Breast epithelium (tissue), 4 donors: ENCODE results near the gene PTGES2. TPM values are rescaled to one million over a fixed set of nuclear protein-coding genes. Genes with fewer than 3 reads are reported as not detected.

Experiments used
- DNase-seq, 2 donors: peaks; one replicate each; pipeline ENCODE4 v3.0.0-alpha.2; 2019; ENCODE audit warnings: low spot score in 2 of 2
- H3K27ac ChIP-seq, 2 donors: fragments of 200-600 bp; sonication (generic) in 1 of 2; one replicate each; pipeline ENCODE4 v1.5.1; 2016 to 2019; ENCODE audit warnings: mild to moderate bottlenecking in 1 of 2
- H3K27me3 ChIP-seq, 2 donors: fragments of 200-600 bp; sonication (generic) in 1 of 2; one replicate each; pipeline versions ENCODE4 v1.5.1 to v1.6.0; 2017 to 2019; ENCODE audit warnings: control low read depth in 1 of 2, mild to moderate bottlenecking in 1 of 2
- H3K36me3 ChIP-seq: fragments of 200-600 bp; one replicate; pipeline ENCODE4 v1.5.1; 2019
- H3K4me1 ChIP-seq, 2 donors: fragments of 200-600 bp; sonication (generic); one replicate each; pipeline ENCODE4 v1.5.1; 2016 to 2019; ENCODE audit warnings: control low read depth in 1 of 2
- H3K4me3 ChIP-seq, 3 donors: fragments of 200-600 bp; sonication (generic); 1 replicate in 2 of 3; 2 replicates in 1 of 3; pipeline ENCODE4 v1.5.1; 2016 to 2019; ENCODE audit warnings: mild to moderate bottlenecking in 3 of 3, moderate library complexity in 2 of 3
- H3K9me3 ChIP-seq, 2 donors: fragments of 200-600 bp; sonication (generic) in 1 of 2; one replicate each; pipeline ENCODE4 v1.5.1; 2016 to 2019; ENCODE audit warnings: control low read depth in 1 of 2
- CTCF ChIP-seq, 3 donors: fragments of 450-650 bp; IDR thresholded peaks; one replicate each; pipeline ENCODE4 v1.5.1; 2016 to 2017; ENCODE audit warnings: antibody characterized with exemption in 3 of 3, mild to moderate bottlenecking in 3 of 3, moderate library complexity in 3 of 3
- POLR2A ChIP-seq: fragments of 450-650 bp; IDR thresholded peaks from one replicate; pipeline ENCODE4 v1.6.1; 2016; ENCODE audit warnings: antibody characterized with exemption, mild to moderate bottlenecking, moderate library complexity
- POLR2AphosphoS5 ChIP-seq, 3 donors: sonication (generic); formaldehyde crosslinking; IDR thresholded peaks; one replicate each; pipeline ENCODE4 v1.6.1; 2017; ENCODE audit warnings: antibody characterized with exemption in 3 of 3
- intact Hi-C: fragments of 100-400 bp; cut with DNase I; formaldehyde crosslinking; loops from one replicate; pipeline ENCODE4 v1.15.1; 2023; ENCODE audit warnings: low total_unique reads
- total RNA-seq, 3 donors: library from RNA; depleted of rRNA; stranded (reverse); fragments of >200 nt; gene quantifications; one replicate each; pipeline ENCODE4 v1.1.0, GENCODE V29; 2016

Gene PTGES2
- total RNA-seq, 3 donors from 2014 or later = 35.7 to 86.9 (median 55.0) TPM

- H3K4me3 ChIP-seq = no peak overlapping the region
- H3K36me3 ChIP-seq = no peaks in the 10 kb centered on the region
- TF ChIP-seq POLR2AphosphoS5 (IDR thresholded peaks at IDR 0.05) (no peak), CTCF (IDR thresholded peaks at IDR 0.05) (no peak), POLR2A (no peak)
- H3K9me3 ChIP-seq = no peaks in the 10 kb centered on the region
- H3K27ac ChIP-seq = peak overlapping the region; percentile 93 to 94
- no peaks in the 10 kb centered on the region for H3K27me3 ChIP-seq
- H3K4me1 ChIP-seq = peaks cover 9 to 20% of the 10 kb centered on the region in 2 donors
- no peak for DNase-seq
- intact Hi-C loops = no loop called here
Observed at GRCh38 chr9:128150594-128151308, 23.2 kb upstream of the PTGES2 start.

GRCh38 chr9:128149951-128150593 is 22.5 kb upstream of the PTGES2 start:
- DNase-seq = no peak
- peak overlapping the region; percentile 93 to 94 for H3K27ac ChIP-seq

GRCh38 chr9:128149001-128149701 is 21.6 kb upstream of the PTGES2 start, which contains the start of gene LCN2:
Gene LCN2 (plus strand): TSS chr9:128149453. CDS start chr9:128149526, 73 bp downstream.
- H3K4me1 ChIP-seq = peaks cover 9 to 20% of the 10 kb centered on the region in 2 donors
- intact Hi-C loops = no loop called here
- H3K27me3 ChIP-seq = no peaks in the 10 kb centered on the region
- H3K4me3 ChIP-seq = peak within 1 kb of the TSS in 1 of 3 donors; percentile 39
- DNase-seq = peak; percentile 73 to 90
- TF ChIP-seq POLR2AphosphoS5 (IDR thresholded peaks at IDR 0.05) (peak; percentile 29 to 79 (median 73)), CTCF (IDR thresholded peaks at IDR 0.05) (no peak)
- H3K9me3 ChIP-seq = no peaks in the 10 kb centered on the region
- peak within 1 kb of the TSS; percentile 93 to 94 for H3K27ac ChIP-seq
- no peaks in the 10 kb centered on the region for H3K36me3 ChIP-seq

More at GRCh38 chr9:128149951-128150593, 22.5 kb upstream of the PTGES2 start:
- no peaks in the 10 kb centered on the region for H3K9me3 ChIP-seq
- intact Hi-C loops = no loop called here
- no peak overlapping the region for H3K4me3 ChIP-seq
- no peaks in the 10 kb centered on the region for H3K27me3 ChIP-seq
- H3K4me1 ChIP-seq = peaks cover 9 to 20% of the 10 kb centered on the region in 2 donors
- TF ChIP-seq POLR2AphosphoS5 (IDR thresholded peaks at IDR 0.05) (no peak), CTCF (IDR thresholded peaks at IDR 0.05) (no peak)
- H3K36me3 ChIP-seq = no peaks in the 10 kb centered on the region

GRCh38 chr9:128148509-128149000 is 21.0 kb upstream of the PTGES2 start:
- TF ChIP-seq POLR2A (no peak), POLR2AphosphoS5 (IDR thresholded peaks at IDR 0.05) (no peak), CTCF (IDR thresholded peaks at IDR 0.05) (no peak)
- intact Hi-C loops = no loop called here
- Histone ChIP-seq H3K4me3 (peak overlapping the region in 1 of 3 donors; percentile 19), H3K4me1 (peaks cover 9 to 20% of the 10 kb centered on the region in 2 donors), H3K27me3 (no peaks in the 10 kb centered on the region), H3K36me3 (no peaks in the 10 kb centered on the region), H3K27ac (peak overlapping the region; percentile 93 to 94), H3K9me3 (no peaks in the 10 kb centered on the region)
- DNase-seq = no peak
